A673 (cell line): Measurements from ENCODE around the gene NOM1. TPM values are rescaled to one million over a fixed set of nuclear protein-coding genes. Genes with fewer than 3 reads are reported as not detected.

Experiments
- BruUV-seq: library from RNA; stranded (reverse); fragments of 400-500 nt; replicated peaks from 2 replicates; lab custom pipeline; 2021; lab: Mats Ljungman, UMichigan
- CTCF ChIA-PET: fragments of 300-600 bp; sonication (Branson Sonifier 250); formaldehyde crosslinking; loops from one replicate; lab custom pipeline; 2022; ENCODE audit warnings: antibody characterized with exemption; lab: Charles Lee
- POLR2A ChIA-PET: fragments of 300-600 bp; sonication (Branson Sonifier 250); formaldehyde crosslinking; loops from one replicate; lab custom pipeline; 2022; ENCODE audit warnings: antibody characterized with exemption; ENCODE audit not compliant: low non-redundant PET; lab: Charles Lee
- DNase-seq: peaks from one replicate; pipeline ENCODE4 v3.0.0-alpha.2; 2015; ENCODE audit warnings: low spot score
- H3K27ac ChIP-seq: fragments of 200-600 bp; sonication (generic); 2 replicates; pipeline ENCODE4 v1.5.1; 2016; ENCODE audit warnings: mixed run types, low read depth, mild to moderate bottlenecking, mixed read lengths, antibody characterized with exemption, low read length; ENCODE audit not compliant: poor library complexity, severe bottlenecking
- H3K27me3 ChIP-seq: fragments of 200-600 bp; sonication (generic); replicated peaks from 2 replicates; pipeline ENCODE4 v1.6.1; 2017; ENCODE audit warnings: mixed run types, low read depth, mild to moderate bottlenecking, mixed read lengths, antibody characterized with exemption, low read length; ENCODE audit not compliant: insufficient read depth, poor library complexity
- H3K36me3 ChIP-seq: fragments of 200-600 bp; sonication (generic); 2 replicates; pipeline ENCODE4 v1.6.1; 2016; ENCODE audit warnings: mixed run types, mild to moderate bottlenecking, mixed read lengths, antibody characterized with exemption, low read length; ENCODE audit not compliant: insufficient read depth, poor library complexity, severe bottlenecking
- H3K4me1 ChIP-seq: fragments of 200-600 bp; sonication (generic); 2 replicates; pipeline ENCODE4 v1.6.1; 2017; ENCODE audit warnings: mixed run types, mild to moderate bottlenecking, mixed read lengths, antibody characterized with exemption, low read length; ENCODE audit not compliant: insufficient read depth, poor library complexity, severe bottlenecking
- H3K4me3 ChIP-seq: fragments of 200-600 bp; sonication (generic); 2 replicates; pipeline ENCODE4 v1.5.1; 2016; ENCODE audit warnings: low read depth, mixed run types, mild to moderate bottlenecking, mixed read lengths, low read length; ENCODE audit not compliant: poor library complexity, severe bottlenecking
- H3K9me3 ChIP-seq: fragments of 200-600 bp; sonication (generic); 2 replicates; pipeline ENCODE4 v1.6.1; 2016; ENCODE audit warnings: mixed run types, low read depth, mild to moderate bottlenecking, mixed read lengths, antibody characterized with exemption, low read length; ENCODE audit not compliant: poor library complexity, severe bottlenecking
- EZH2 ChIP-seq: fragments of 200-600 bp; sonication (generic); IDR thresholded peaks from 2 replicates; pipeline ENCODE4 v1.6.1; 2017; ENCODE audit warnings: borderline replicate concordance, low read depth, mild to moderate bottlenecking, mixed read lengths, antibody characterized with exemption, low read length; ENCODE audit not compliant: poor library complexity, severe bottlenecking
- intact Hi-C: fragments of 100-400 bp; cut with micrococcal nuclease; formaldehyde crosslinking; loops from one replicate; pipeline ENCODE4 v1.10.0; 2022; ENCODE audit not compliant: unreplicated experiment
- total RNA-seq: library from RNA; stranded (reverse); gene quantifications from 2 replicates; pipeline ENCODE4 v1.2.3, GENCODE V29; 2021
- TF ChIP-seq, protein P1 (sequence below): fragments of 300-800, 200-600 bp; sonication (generic); conservative IDR thresholded peaks from 2 replicates; pipeline ENCODE4 v1.5.1; 2017; ENCODE audit warnings: low read depth, mild to moderate bottlenecking, antibody characterized with exemption, low read length, moderate library complexity, mixed read lengths

The NOM1 gene
- total RNA-seq, 1 experiment from 2014 or later: 34.1 TPM

DNA sequence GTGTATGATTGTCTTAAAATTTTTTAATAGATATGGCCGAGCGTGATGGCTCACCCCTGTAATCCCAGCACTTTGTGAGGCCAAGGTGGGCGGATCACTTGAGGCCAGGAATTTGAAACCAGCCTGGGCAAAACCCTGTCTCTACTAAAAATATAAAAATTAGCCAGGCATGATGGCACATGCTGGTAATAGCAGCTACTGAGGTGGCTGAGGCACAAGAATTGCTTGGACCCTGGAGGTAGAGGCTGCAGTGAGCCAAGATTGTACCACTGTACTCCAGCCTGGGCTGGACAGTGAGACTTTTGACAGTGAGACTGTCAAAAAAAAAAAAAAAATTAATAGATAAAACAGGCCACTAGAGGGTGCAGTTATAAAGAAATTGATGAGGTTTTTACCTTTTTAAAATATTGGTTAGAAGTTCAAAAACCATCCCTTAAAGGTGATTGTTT lies 20.5 kb downstream of the NOM1 start:
- no peaks in the 10 kb centered on the region for H3K27me3 ChIP-seq
- H3K36me3 ChIP-seq: peaks cover 45% of the 10 kb centered on the region
- intact Hi-C loops: loop anchor here (5.0 kb wide), 1 partner anchor 302 kb away; no protein-coding TSS in a partner anchor
- H3K9me3 ChIP-seq: no peaks in the 10 kb centered on the region
- H3K27ac ChIP-seq: no peak overlapping the region
- DNase-seq: peak; percentile 29
- BruUV-seq: no TSS peak
- TF ChIP-seq EZH2: no peak
- TF ChIP-seq, protein P1, sequence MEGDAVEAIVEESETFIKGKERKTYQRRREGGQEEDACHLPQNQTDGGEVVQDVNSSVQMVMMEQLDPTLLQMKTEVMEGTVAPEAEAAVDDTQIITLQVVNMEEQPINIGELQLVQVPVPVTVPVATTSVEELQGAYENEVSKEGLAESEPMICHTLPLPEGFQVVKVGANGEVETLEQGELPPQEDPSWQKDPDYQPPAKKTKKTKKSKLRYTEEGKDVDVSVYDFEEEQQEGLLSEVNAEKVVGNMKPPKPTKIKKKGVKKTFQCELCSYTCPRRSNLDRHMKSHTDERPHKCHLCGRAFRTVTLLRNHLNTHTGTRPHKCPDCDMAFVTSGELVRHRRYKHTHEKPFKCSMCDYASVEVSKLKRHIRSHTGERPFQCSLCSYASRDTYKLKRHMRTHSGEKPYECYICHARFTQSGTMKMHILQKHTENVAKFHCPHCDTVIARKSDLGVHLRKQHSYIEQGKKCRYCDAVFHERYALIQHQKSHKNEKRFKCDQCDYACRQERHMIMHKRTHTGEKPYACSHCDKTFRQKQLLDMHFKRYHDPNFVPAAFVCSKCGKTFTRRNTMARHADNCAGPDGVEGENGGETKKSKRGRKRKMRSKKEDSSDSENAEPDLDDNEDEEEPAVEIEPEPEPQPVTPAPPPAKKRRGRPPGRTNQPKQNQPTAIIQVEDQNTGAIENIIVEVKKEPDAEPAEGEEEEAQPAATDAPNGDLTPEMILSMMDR: peak; percentile 47
- CTCF ChIA-PET: interaction anchor here (0.6 kb wide), 1 partner anchor 254 kb away, joined by 3 read pairs; no protein-coding TSS in a partner anchor
- no peak overlapping the region for H3K4me3 ChIP-seq
- H3K4me1 ChIP-seq: no peaks in the 10 kb centered on the region
- POLR2A ChIA-PET: no interaction called here

DNA sequence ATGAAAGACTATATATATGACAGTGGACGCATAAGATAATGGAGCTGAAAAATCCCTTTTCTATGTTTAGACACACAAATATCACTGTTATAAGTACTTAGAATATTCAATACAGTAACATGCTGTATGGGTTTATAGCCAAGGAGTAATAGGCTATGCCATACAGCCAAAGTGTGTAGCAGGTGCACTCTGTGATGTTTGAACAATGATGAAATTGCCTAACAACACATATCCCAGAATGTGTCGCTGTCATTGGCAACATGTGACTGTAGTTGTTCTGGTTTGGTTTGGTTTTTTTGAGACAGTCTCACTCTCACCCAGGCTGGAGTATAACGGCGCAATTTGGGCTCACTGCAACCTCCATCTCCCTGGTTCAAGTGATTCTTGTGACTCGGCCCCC lies 26.1 kb downstream of the NOM1 start:
- DNase-seq: no peak
- Histone ChIP-seq H3K4me3 (no peak overlapping the region), H3K27me3 (no peaks in the 10 kb centered on the region), H3K27ac (no peak overlapping the region), H3K9me3 (peaks cover 6% of the 10 kb centered on the region), H3K4me1 (no peaks in the 10 kb centered on the region), H3K36me3 (peaks cover 15% of the 10 kb centered on the region)
- intact Hi-C loops: no loop called here
- no TSS peak for BruUV-seq
- ChIA-PET CTCF (no interaction called here), POLR2A (no interaction called here)
- TF ChIP-seq EZH2: no peak
- TF ChIP-seq, protein P1: no peak

DNA sequence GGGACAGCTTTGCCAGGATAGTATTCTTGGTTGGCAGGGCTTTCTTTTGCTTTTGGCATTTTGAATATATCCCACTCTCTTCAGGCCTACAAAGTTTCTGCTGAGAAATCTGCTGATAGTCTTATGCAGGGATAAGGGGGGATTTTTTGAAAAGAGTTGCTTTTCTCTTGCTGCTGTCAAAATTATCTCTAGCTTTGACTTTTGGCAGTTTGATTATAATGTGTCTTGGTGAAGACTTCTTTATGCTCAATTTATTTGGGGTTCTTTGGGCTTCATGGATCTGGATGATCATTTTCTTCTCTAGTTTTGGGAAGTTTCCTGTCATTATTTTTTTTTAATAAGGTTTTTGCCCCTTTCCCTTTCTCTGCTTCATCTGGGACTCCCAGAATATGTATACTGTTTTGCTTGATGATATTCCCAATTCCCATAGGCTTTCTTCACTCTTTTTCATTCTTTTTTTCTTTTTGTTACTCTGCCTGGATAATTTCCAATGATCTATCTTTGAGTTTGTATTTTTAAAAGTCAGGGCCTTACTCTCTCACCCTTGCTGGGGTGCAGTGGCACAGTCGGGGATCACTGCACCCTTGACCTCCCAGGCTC lies 29.6 kb downstream of the NOM1 start:
- Histone ChIP-seq H3K27ac (no peak overlapping the region), H3K4me1 (no peaks in the 10 kb centered on the region), H3K9me3 (peaks cover 6% of the 10 kb centered on the region), H3K36me3 (no peaks in the 10 kb centered on the region), H3K4me3 (no peak overlapping the region), H3K27me3 (no peaks in the 10 kb centered on the region)
- DNase-seq: no peak
- intact Hi-C loops: no loop called here
- TF ChIP-seq, protein P1: no peak
- TF ChIP-seq EZH2: no peak
- BruUV-seq: no TSS peak
- CTCF ChIA-PET: no interaction called here
- POLR2A ChIA-PET: interaction anchor here (0.7 kb wide), 1 partner anchor 11 kb away, joined by 4 read pairs; no protein-coding TSS in a partner anchor
